OCI-LY7 (cell line): Measurements from ENCODE around the gene FCN1. TPM values are rescaled to one million over a fixed set of nuclear protein-coding genes. Genes with fewer than 3 reads are reported as not detected.

Source experiments
- BruUV-seq: library from RNA; stranded (reverse); fragments of 400-500 nt; replicated peaks from 2 replicates; lab custom pipeline; 2021; lab: Mats Ljungman, UMichigan
- CTCF ChIA-PET: fragments of 300-600 bp; sonication (Branson Sonifier 250); formaldehyde crosslinking; loops from one replicate; lab custom pipeline; 2022; ENCODE audit warnings: antibody characterized with exemption; ENCODE audit not compliant: unreplicated experiment; lab: Charles Lee
- POLR2A ChIA-PET: fragments of 300-600 bp; sonication (Branson Sonifier 250); formaldehyde crosslinking; loops from one replicate; lab custom pipeline; 2022; ENCODE audit warnings: antibody characterized with exemption; lab: Charles Lee
- DNase-seq: peaks from one replicate; pipeline ENCODE4 v3.0.0-alpha.2; 2015; ENCODE audit warnings: low spot score
- H2AFZ ChIP-seq: fragments of 200-600 bp; sonication (generic), shearing (Covaris generic); 2 replicates; pipeline ENCODE4 v1.6.1; 2014; ENCODE audit warnings: mild to moderate bottlenecking, antibody characterized with exemption, low read length, moderate library complexity
- H3K27ac ChIP-seq: fragments of 200-600 bp; sonication (generic); 2 replicates; pipeline ENCODE4 v1.5.1; 2014; ENCODE audit warnings: mixed run types, low read depth, mild to moderate bottlenecking, moderate library complexity, low read length, inconsistent platforms; ENCODE audit not compliant: poor library complexity, severe bottlenecking
- H3K36me3 ChIP-seq: fragments of 200-600 bp; sonication (generic); 2 replicates; pipeline ENCODE4 v1.6.1; 2014; ENCODE audit warnings: mild to moderate bottlenecking, antibody characterized with exemption, low read length, moderate library complexity, mixed read lengths; ENCODE audit not compliant: insufficient read depth
- H3K4me1 ChIP-seq: fragments of 200-600 bp; sonication (generic); 2 replicates; pipeline ENCODE4 v1.5.1; 2014; ENCODE audit warnings: mild to moderate bottlenecking, low read length; ENCODE audit not compliant: insufficient read depth, poor library complexity, severe bottlenecking
- H3K4me2 ChIP-seq: fragments of 200-600 bp; sonication (generic); 2 replicates; pipeline ENCODE4 v1.6.1; 2014; ENCODE audit warnings: mild to moderate bottlenecking, low read length
- H3K4me3 ChIP-seq: fragments of 200-600 bp; sonication (generic); 2 replicates; pipeline ENCODE4 v1.5.1; 2014; ENCODE audit warnings: mild to moderate bottlenecking, low read depth, low read length; ENCODE audit not compliant: poor library complexity, severe bottlenecking
- H3K79me2 ChIP-seq: fragments of 200-600 bp; sonication (generic); 2 replicates; pipeline ENCODE4 v1.6.1; 2016; ENCODE audit warnings: low read depth, mild to moderate bottlenecking, low read length, moderate library complexity, mixed read lengths; ENCODE audit not compliant: insufficient read depth
- H3K9me2 ChIP-seq: fragments of 200-600 bp; sonication (generic); 2 replicates; pipeline ENCODE4 v1.6.1; 2016; ENCODE audit warnings: mild to moderate bottlenecking, low read length, mixed read lengths; ENCODE audit not compliant: insufficient read depth
- H3K9me3 ChIP-seq: fragments of 200-600 bp; sonication (generic); 2 replicates; pipeline ENCODE4 v1.6.1; 2014; ENCODE audit warnings: mild to moderate bottlenecking, mixed run types, low read length, mixed read lengths
- H4K20me1 ChIP-seq: fragments of 200-600 bp; sonication (generic); 2 replicates; pipeline ENCODE4 v1.6.1; 2014; ENCODE audit warnings: mild to moderate bottlenecking, antibody characterized with exemption, low read length, moderate library complexity, mixed read lengths; ENCODE audit not compliant: insufficient read depth
- EZH2phosphoT487 ChIP-seq: fragments of 200-600 bp; sonication (generic); IDR thresholded peaks from 2 replicates; pipeline ENCODE4 v1.6.1; 2018; ENCODE audit warnings: low read depth, borderline replicate concordance, mild to moderate bottlenecking, mixed run types, antibody characterized with exemption, low read length, moderate library complexity, mixed read lengths
- intact Hi-C: fragments of 100-400 bp; cut with micrococcal nuclease; formaldehyde crosslinking; loops from one replicate; pipeline ENCODE4 v1.10.0; 2022; ENCODE audit not compliant: unreplicated experiment
- total RNA-seq, 2 experiments: library from RNA; depleted of rRNA in 1 of 2; stranded (reverse); fragments of >200 nt in 1 of 2; shearing (Covaris generic) in 1 of 2; gene quantifications; 2 replicates each; pipeline ENCODE4 v1.2.3, GENCODE V29; 2014 to 2022
- TF ChIP-seq, protein P1 (sequence below): fragments of 200-600 bp; sonication (generic); conservative IDR thresholded peaks from 2 replicates; pipeline ENCODE4 v1.5.1; 2014; ENCODE audit warnings: mild to moderate bottlenecking, antibody characterized with exemption, low read length, moderate library complexity, mixed read lengths

FCN1 gene
- total RNA-seq, 2 experiments from 2014 or later = 0.19 to 0.30 TPM

GRCh38 chr9:134863941-134864820, 53.5 kb downstream of the FCN1 start:
- no peak for DNase-seq
- Histone ChIP-seq H3K4me3 (no peak overlapping the region), H3K9me2 (no peaks in the 10 kb centered on the region), H3K4me2 (no peak overlapping the region), H3K36me3 (no peaks in the 10 kb centered on the region), H3K4me1 (peaks cover 17% of the 10 kb centered on the region), H2AFZ (no peak overlapping the region), H3K79me2 (no peaks in the 10 kb centered on the region), H3K27ac (no peak overlapping the region), H4K20me1 (no peaks in the 10 kb centered on the region), H3K9me3 (no peaks in the 10 kb centered on the region)
- intact Hi-C loops = no loop called here
- no TSS peak for BruUV-seq
- ChIA-PET CTCF (no interaction called here), POLR2A (no interaction called here)
- TF ChIP-seq, protein P1, sequence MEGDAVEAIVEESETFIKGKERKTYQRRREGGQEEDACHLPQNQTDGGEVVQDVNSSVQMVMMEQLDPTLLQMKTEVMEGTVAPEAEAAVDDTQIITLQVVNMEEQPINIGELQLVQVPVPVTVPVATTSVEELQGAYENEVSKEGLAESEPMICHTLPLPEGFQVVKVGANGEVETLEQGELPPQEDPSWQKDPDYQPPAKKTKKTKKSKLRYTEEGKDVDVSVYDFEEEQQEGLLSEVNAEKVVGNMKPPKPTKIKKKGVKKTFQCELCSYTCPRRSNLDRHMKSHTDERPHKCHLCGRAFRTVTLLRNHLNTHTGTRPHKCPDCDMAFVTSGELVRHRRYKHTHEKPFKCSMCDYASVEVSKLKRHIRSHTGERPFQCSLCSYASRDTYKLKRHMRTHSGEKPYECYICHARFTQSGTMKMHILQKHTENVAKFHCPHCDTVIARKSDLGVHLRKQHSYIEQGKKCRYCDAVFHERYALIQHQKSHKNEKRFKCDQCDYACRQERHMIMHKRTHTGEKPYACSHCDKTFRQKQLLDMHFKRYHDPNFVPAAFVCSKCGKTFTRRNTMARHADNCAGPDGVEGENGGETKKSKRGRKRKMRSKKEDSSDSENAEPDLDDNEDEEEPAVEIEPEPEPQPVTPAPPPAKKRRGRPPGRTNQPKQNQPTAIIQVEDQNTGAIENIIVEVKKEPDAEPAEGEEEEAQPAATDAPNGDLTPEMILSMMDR = no peak
- no peak for TF ChIP-seq EZH2phosphoT487

GRCh38 chr9:134863306-134863902, 54.3 kb downstream of the FCN1 start:
- no peak for TF ChIP-seq EZH2phosphoT487
- TF ChIP-seq, protein P1 = no peak
- intact Hi-C loops = no loop called here
- Histone ChIP-seq H4K20me1 (no peaks in the 10 kb centered on the region), H3K9me3 (no peaks in the 10 kb centered on the region), H3K4me1 (peaks cover 11% of the 10 kb centered on the region), H3K27ac (no peak overlapping the region), H3K4me3 (no peak overlapping the region), H3K4me2 (no peak overlapping the region), H3K36me3 (no peaks in the 10 kb centered on the region), H3K9me2 (no peaks in the 10 kb centered on the region), H3K79me2 (no peaks in the 10 kb centered on the region), H2AFZ (no peak overlapping the region)
- no TSS peak for BruUV-seq
- no peak for DNase-seq
- CTCF ChIA-PET = no interaction called here
- POLR2A ChIA-PET = no interaction called here
